Ishikawa (cell line): ENCODE data around the gene MYL11.

Experiments used
- CEBPB ChIP-seq: IDR thresholded peaks from 2 replicates; pipeline ENCODE4 v1.6.1; 2012
- CREB1 ChIP-seq: IDR thresholded peaks from 2 replicates; pipeline ENCODE4 v1.6.1; 2012; ENCODE audit warnings: low read depth
- EGR1 ChIP-seq: IDR thresholded peaks from 2 replicates; pipeline ENCODE4 v1.6.1; 2012
- EP300 ChIP-seq: IDR thresholded peaks from 2 replicates; pipeline ENCODE4 v1.6.1; 2012; ENCODE audit warnings: borderline replicate concordance
- FOXM1 ChIP-seq: IDR thresholded peaks from 2 replicates; pipeline ENCODE4 v1.6.1; 2012; ENCODE audit warnings: low read depth, borderline replicate concordance
- MAX ChIP-seq: IDR thresholded peaks from 2 replicates; pipeline ENCODE4 v1.6.1; 2012
- NFIC ChIP-seq: IDR thresholded peaks from 2 replicates; pipeline ENCODE4 v1.6.1; 2012
- RAD21 ChIP-seq: IDR thresholded peaks from 2 replicates; pipeline ENCODE4 v1.6.1; 2012; ENCODE audit warnings: low read depth
- REST ChIP-seq: IDR thresholded peaks from 2 replicates; pipeline ENCODE4 v1.6.1; 2012; ENCODE audit warnings: low read depth, mild to moderate bottlenecking
- TAF1 ChIP-seq: IDR thresholded peaks from 2 replicates; pipeline ENCODE4 v1.6.1; 2012; ENCODE audit warnings: low read depth, mild to moderate bottlenecking
- TCF12 ChIP-seq: IDR thresholded peaks from 2 replicates; pipeline ENCODE4 v1.6.1; 2012; ENCODE audit warnings: low read depth
- TEAD4 ChIP-seq: IDR thresholded peaks from 2 replicates; pipeline ENCODE4 v1.6.1; 2012
- USF1 ChIP-seq: IDR thresholded peaks from 2 replicates; pipeline ENCODE4 v1.6.1; 2012
- YY1 ChIP-seq: IDR thresholded peaks from 2 replicates; pipeline ENCODE4 v1.6.1; 2012; ENCODE audit warnings: low read depth
- ZBTB7A ChIP-seq: IDR thresholded peaks from 2 replicates; pipeline ENCODE4 v1.6.1; 2012; ENCODE audit warnings: low read depth

Gene MYL11

GRCh38 chr16:30416047-30416603 is 41.5 kb downstream of the MYL11 start:
- TF ChIP-seq ZBTB7A (no peak), MAX (no peak), EGR1 (no peak), CEBPB (no peak), YY1 (no peak), EP300 (no peak), NFIC (no peak), REST (no peak), RAD21 (no peak), CREB1 (no peak), USF1 (no peak), TEAD4 (no peak), TAF1 (no peak), FOXM1 (no peak), TCF12 (no peak)

GRCh38 chr16:30416624-30417528 is 42.3 kb downstream of the MYL11 start:
- TF ChIP-seq YY1 (no peak), ZBTB7A (no peak), EP300 (no peak), TAF1 (no peak; the same call in 1 of the 2 replicates), EGR1 (no peak), FOXM1 (no peak)

GRCh38 chr16:30417529-30418349 is 43.1 kb downstream of the MYL11 start:
- TF ChIP-seq TCF12 (peak; percentile 67; the same call in 1 of the 2 replicates), MAX (peak; percentile 94), NFIC (no peak; the same call in 1 of the 2 replicates), TAF1 (peak; percentile 39), EGR1 (peak; percentile 35), USF1 (no peak; the same call in none of the 2 replicates)

GRCh38 chr16:30418350-30419181 is 44.0 kb downstream of the MYL11 start:
- TF ChIP-seq TEAD4 (no peak), FOXM1 (no peak), RAD21 (no peak), USF1 (no peak), MAX (no peak)

- no peak for TF ChIP-seq EGR1
- TF ChIP-seq REST, result no peak
- TF ChIP-seq CEBPB, result no peak
- TF ChIP-seq TCF12, result no peak
- no peak for TF ChIP-seq CREB1
- TF ChIP-seq ZBTB7A, result no peak
Measured at GRCh38 chr16:30421010-30421409, 46.4 kb downstream of the MYL11 start.
